Fibroblast of peridontal ligament (primary cell): ENCODE measurements around the gene NIPAL3.
"Not testable (repeated sequence)": the region's sequence is repeated elsewhere in the genome, so short reads cannot be mapped to it uniquely, and the experiment has no call there.

Experiments used
- DNase-seq: peaks from one replicate; pipeline ENCODE4 v3.0.0-alpha.2; 2010; ENCODE audit errors: extremely low read depth

The NIPAL3 gene

GRCh38 chr1:24516506-24516905 lies 100.9 kb downstream of the NIPAL3 start:
- no peak for DNase-seq

- DNase-seq, result no peak
Observed at GRCh38 chr1:24517898-24518297, 102.3 kb downstream of the NIPAL3 start.

- not testable (repeated sequence) for DNase-seq
Observed at GRCh38 chr1:24520282-24520681, 104.7 kb downstream of the NIPAL3 start.
